B cell (primary cell): Measurements from ENCODE around the gene SEPTIN5. TPM values are rescaled to one million over a fixed set of nuclear protein-coding genes. Genes with fewer than 3 reads are reported as not detected.

Source experiments
- ATAC-seq: fragments of 200-7000 bp; cut with Tn5 transposase; one replicate; pipeline ENCODE4 v1.10.0; 2021; ENCODE audit warnings: low read depth, mild to moderate bottlenecking, moderate number of reproducible peaks, moderate library complexity
- CTCF ChIA-PET: fragments of 350-600 bp; sonication (Branson Sonifier 250); formaldehyde crosslinking; loops from one replicate; lab custom pipeline; 2021; ENCODE audit warnings: antibody characterized with exemption, inconsistent platforms; lab: Charles Lee
- POLR2A ChIA-PET: fragments of 350-600 bp; sonication (Branson Sonifier 250); formaldehyde crosslinking; loops from one replicate; lab custom pipeline; 2021; ENCODE audit warnings: antibody characterized with exemption; lab: Charles Lee
- DNase-seq: peaks from one replicate; pipeline ENCODE4 v3.0.0; 2013
- H2AFZ ChIP-seq: 2 replicates; pipeline ENCODE4 v1.6.1; 2012; ENCODE audit warnings: mild to moderate bottlenecking, low read depth, low read length; ENCODE audit not compliant: insufficient read depth, poor library complexity, severe bottlenecking
- H3K27ac ChIP-seq, 2 donors: 1 replicate in 1 of 2; 2 replicates in 1 of 2; pipeline ENCODE4 v1.5.1; 2012 to 2013; ENCODE audit warnings: low read length in 2 of 2, mild to moderate bottlenecking in 2 of 2, moderate library complexity in 1 of 2
- H3K27me3 ChIP-seq, 4 experiments: fragments of 200-600 bp in 1 of 4; sonication (generic) in 1 of 4; replicated peaks in 1 of 4; 1 replicate in 2 of 4; 2 replicates in 2 of 4; pipeline versions ENCODE4 v1.6.1 to v1.7.0; 2013 to 2016; ENCODE audit warnings: low read length in 3 of 4, mild to moderate bottlenecking in 2 of 4, mixed read lengths in 1 of 4, moderate library complexity in 1 of 4; ENCODE audit not compliant: insufficient read depth in 4 of 4, control insufficient read depth in 3 of 4; ENCODE audit errors: control extremely low read depth in 1 of 4
- H3K36me3 ChIP-seq, 2 experiments: replicated peaks in 1 of 2; 1 replicate in 1 of 2; 2 replicates in 1 of 2; pipeline versions ENCODE4 v1.6.1 to v1.7.1; 2013; ENCODE audit warnings: low read length in 1 of 2; ENCODE audit not compliant: insufficient read depth in 2 of 2, control insufficient read depth in 1 of 2; ENCODE audit errors: control extremely low read depth in 1 of 2, extremely low read depth in 1 of 2
- H3K4me1 ChIP-seq, 2 donors: fragments of 200-600 bp in 1 of 2; sonication (generic) in 1 of 2; 1 replicate in 1 of 2; 2 replicates in 1 of 2; pipeline versions ENCODE4 v1.5.1 to v1.6.1; 2013 to 2017; ENCODE audit warnings: low read length in 2 of 2; ENCODE audit not compliant: control insufficient read depth in 2 of 2, insufficient read depth in 2 of 2
- H3K4me2 ChIP-seq: replicated peaks from 2 replicates; pipeline ENCODE3; 2012; ENCODE audit warnings: mild to moderate bottlenecking, low read depth, low read length; ENCODE audit not compliant: poor library complexity, severe bottlenecking
- H3K4me3 ChIP-seq, 5 experiments: fragments of 200-600 bp in 1 of 5; sonication (generic) in 1 of 5; 1 replicate in 3 of 5; 2 replicates in 2 of 5; pipeline versions ENCODE4 v1.5.1 to v1.7.0; 2011 to 2016; ENCODE audit warnings: low read length in 4 of 5, mild to moderate bottlenecking in 4 of 5, low read depth in 2 of 5, control low read depth in 1 of 5, moderate library complexity in 1 of 5; ENCODE audit not compliant: insufficient read depth in 1 of 5; ENCODE audit errors: control extremely low read depth in 1 of 5, extremely low read depth in 1 of 5
- H3K79me2 ChIP-seq: fragments of 200-600 bp; sonication (generic); one replicate; pipeline ENCODE4 v1.6.0; 2016; ENCODE audit warnings: low read length; ENCODE audit not compliant: control insufficient read depth, insufficient read depth
- H3K9ac ChIP-seq: fragments of 200-600 bp; sonication (generic); 2 replicates; pipeline ENCODE4 v1.6.1; 2017; ENCODE audit warnings: mild to moderate bottlenecking, low read length, moderate library complexity
- H3K9me3 ChIP-seq, 3 donors: one replicate each; pipeline versions ENCODE4 v1.6.1 to v1.7.1; 2013; ENCODE audit warnings: low read length in 2 of 3; ENCODE audit not compliant: control insufficient read depth in 2 of 3, insufficient read depth in 1 of 3; ENCODE audit errors: control extremely low read depth in 1 of 3
- H4K20me1 ChIP-seq: 2 replicates; pipeline ENCODE4 v1.6.0; 2012; ENCODE audit warnings: mild to moderate bottlenecking, low read length; ENCODE audit not compliant: insufficient read depth, control insufficient read depth, poor library complexity, severe bottlenecking
- H3K27ac Mint-ChIP-seq: one replicate; pipeline ENCODE4 v1.8.0; 2021; ENCODE audit warnings: mixed read lengths
- H3K27me3 Mint-ChIP-seq: one replicate; pipeline ENCODE4 v1.8.0; 2021; ENCODE audit warnings: mixed read lengths
- H3K4me1 Mint-ChIP-seq: one replicate; pipeline ENCODE4 v1.8.0; 2021; ENCODE audit warnings: mixed read lengths
- H3K4me3 Mint-ChIP-seq: one replicate; pipeline ENCODE4 v1.8.0; 2021; ENCODE audit warnings: mixed read lengths
- H3K9me3 Mint-ChIP-seq: one replicate; pipeline ENCODE4 v1.8.0; 2022; ENCODE audit warnings: mixed read lengths; ENCODE audit not compliant: insufficient read depth
- CTCF ChIP-seq: fragments of 200-600 bp; IDR thresholded peaks from one replicate; pipeline ENCODE4 v1.8.0; 2022; ENCODE audit warnings: antibody characterized with exemption, mild to moderate bottlenecking
- EZH2 ChIP-seq: IDR thresholded peaks from 2 replicates; pipeline ENCODE4 v1.6.1; 2012; ENCODE audit warnings: borderline replicate concordance, low read depth, mild to moderate bottlenecking, moderate library complexity, low read length; ENCODE audit not compliant: insufficient read depth, poor library complexity, severe bottlenecking
- WGBS: methylation state at CpG from one replicate; pipeline ENCODE4 v1.1.5; 2013; ENCODE audit warnings: missing lambda C conversion rate; ENCODE audit not compliant: insufficient coverage; 5-methylcytosine and 5-hydroxymethylcytosine counted together
- intact Hi-C: fragments of 100-400 bp; cut with micrococcal nuclease; formaldehyde crosslinking; loops from one replicate; pipeline ENCODE4 v1.10.0; 2022
- polyA plus RNA-seq: library from polyadenylated mRNA; depleted of rRNA; stranded (reverse); fragments of >200 nt; gene quantifications from 2 replicates; pipeline ENCODE4 v1.2.3, GENCODE V29; 2012
- total RNA-seq, 2 donors: library from RNA; stranded (reverse); fragments of 120-200 nt in 1 of 2; gene quantifications; 1 replicate in 1 of 2; 2 replicates in 1 of 2; pipeline versions ENCODE4 v1.2.3 to v1.2.4, GENCODE V29; 2013 to 2022

Gene SEPTIN5
- total and polyA plus RNA-seq, 2 donors (not counting 1 experiment from before 2014, with no cell fraction given): 0.06 TPM; not detected in 1

GRCh38 chr22:19719050-19719482 is 4.8 kb downstream of the SEPTIN5 start:
- Histone ChIP-seq H3K9me3 (peaks cover 0 to 22% (median 0%) of the 10 kb centered on the region in 3 donors), H3K79me2 (no peaks in the 10 kb centered on the region), H2AFZ (peak overlapping the region; percentile 59), H3K27me3 (peaks cover 0 to 70% (median 25%) of the 10 kb centered on the region in 4 experiments), H3K4me1 (peaks cover 23 to 35% of the 10 kb centered on the region in 2 donors), H3K4me3 (peak overlapping the region in 3 of 5 experiments; percentile 44 to 65 (median 45)), H4K20me1 (no peaks in the 10 kb centered on the region), H3K27ac (no peak overlapping the region), H3K9ac (peak overlapping the region; percentile 62), H3K36me3 (no peaks in the 10 kb centered on the region), H3K4me2 (peak overlapping the region; percentile 97)
- Mint-ChIP-seq H3K4me3 (peak overlapping the region; percentile 74), H3K9me3 (no peaks in the 10 kb centered on the region), H3K27ac (no peak overlapping the region), H3K4me1 (peaks cover 16% of the 10 kb centered on the region), H3K27me3 (peaks cover 36% of the 10 kb centered on the region)
- DNase-seq (peak; percentile 46), ATAC-seq (no peak)
- TF ChIP-seq EZH2 (peak; percentile 45), CTCF (no peak)
- intact Hi-C loops: no loop called here
- CTCF ChIA-PET: interaction anchor here (0.8 to 1.7 kb wide), 2 partner anchors 11 to 191 kb away, joined by 4 read pairs; no protein-coding TSS in a partner anchor
- WGBS: 5% methylated on average over 31 of the region's 31 CpGs
- POLR2A ChIA-PET: no interaction called here

- Histone ChIP-seq H3K9ac (no peak overlapping the region), H3K4me1 (peaks cover 23 to 38% of the 10 kb centered on the region in 2 donors), H3K79me2 (no peaks in the 10 kb centered on the region), H3K36me3 (no peaks in the 10 kb centered on the region), H3K27me3 (peaks cover 0 to 73% (median 25%) of the 10 kb centered on the region in 4 experiments), H4K20me1 (no peaks in the 10 kb centered on the region), H3K4me2 (no peak overlapping the region), H2AFZ (peak overlapping the region; percentile 59), H3K4me3 (no peak overlapping the region), H3K9me3 (peaks cover 0 to 22% (median 0%) of the 10 kb centered on the region in 3 donors), H3K27ac (no peak overlapping the region)
- peaks cover 38% of the 10 kb centered on the region for H3K27me3 Mint-ChIP-seq
- TF ChIP-seq EZH2: no peak
- TF ChIP-seq CTCF: no peak
- H3K27ac Mint-ChIP-seq: no peak overlapping the region
- H3K4me3 Mint-ChIP-seq: peak overlapping the region; percentile 74
- ATAC-seq (no peak), DNase-seq (no peak)
- no peaks in the 10 kb centered on the region for H3K9me3 Mint-ChIP-seq
- ChIA-PET POLR2A (no interaction called here), CTCF (interaction anchor here (0.8 to 1.7 kb wide), 2 partner anchors 11 to 191 kb away, joined by 4 read pairs; no protein-coding TSS in a partner anchor)
- WGBS: 93% methylated on average over 12 of the region's 12 CpGs
- H3K4me1 Mint-ChIP-seq: peaks cover 19% of the 10 kb centered on the region
- intact Hi-C loops: no loop called here
These were observed 5.3 kb downstream of the SEPTIN5 start for GRCh38 chr22:19719488-19720021.
